ENCODE results near the gene DNAJB12. TPM values are rescaled to one million over a fixed set of nuclear protein-coding genes. Genes with fewer than 3 reads are reported as not detected.
A peak's percentile ranks its signal among the peaks of the same experiment; 100 is the strongest.
"Not testable (repeated sequence)": the region's sequence is repeated elsewhere in the genome, so short reads cannot be mapped to it uniquely, and the experiment has no call there.

The DNAJB12 gene
- total and polyA plus RNA-seq, 8 donors, result 25.1 to 38.9 (median 28.3) TPM

GRCh38 chr10:72297281-72297804 lies 57.4 kb downstream of the DNAJB12 start:
- ATAC-seq (peak; percentile 74), DNase-seq (peak in 3 of 4 donors; percentile 68 to 94 (median 93))
- Histone ChIP-seq H3K9me3 (no peaks in the 10 kb centered on the region), H3K4me3 (peak overlapping the region; percentile 63 to 82), H3K36me3 (no peaks in the 10 kb centered on the region), H3K4me1 (peaks cover 7 to 43% of the 10 kb centered on the region in 2 donors), H3K27me3 (no peaks in the 10 kb centered on the region), H3K27ac (peak overlapping the region; percentile 95 to 99)
- no peak for TF ChIP-seq CTCF (IDR thresholded peaks at IDR 0.05)
- intact Hi-C loops (cut with DNase I), result no loop called here

GRCh38 chr10:72296829-72297280 lies 57.9 kb downstream of the DNAJB12 start:
- H3K9me3 ChIP-seq; intact Hi-C loops (cut with DNase I); H3K27me3 ChIP-seq; H3K36me3 ChIP-seq; ATAC-seq; DNase-seq: not testable (repeated sequence)
- peak overlapping the region; percentile 63 to 82 for H3K4me3 ChIP-seq
- H3K27ac ChIP-seq, result peak overlapping the region; percentile 95 to 99
- H3K4me1 ChIP-seq, result peaks cover 7 to 43% of the 10 kb centered on the region in 2 donors

- H3K27ac ChIP-seq, result peak overlapping the region in 1 of 2 donors; percentile 99
Measured at GRCh38 chr10:72295330-72295910, 59.3 kb downstream of the DNAJB12 start.

GRCh38 chr10:72292223-72292691 lies 62.5 kb downstream of the DNAJB12 start:
- Histone ChIP-seq H3K4me3 (no peak overlapping the region), H3K27me3 (no peaks in the 10 kb centered on the region), H3K27ac (no peak overlapping the region), H3K4me1 (peaks cover 0 to 23% of the 10 kb centered on the region in 2 donors), H3K36me3 (no peaks in the 10 kb centered on the region), H3K9me3 (no peaks in the 10 kb centered on the region)
- no peak for TF ChIP-seq CTCF (IDR thresholded peaks at IDR 0.05)
- ATAC-seq (peak; percentile 30), DNase-seq (no peak)
- intact Hi-C loops (cut with DNase I), result no loop called here

More at GRCh38 chr10:72295330-72295910, 59.3 kb downstream of the DNAJB12 start:
- no peak for ATAC-seq
- H3K27me3 ChIP-seq, result no peaks in the 10 kb centered on the region
- H3K4me3 ChIP-seq, result no peak overlapping the region
- no peak for TF ChIP-seq CTCF (IDR thresholded peaks at IDR 0.05)
- no peaks in the 10 kb centered on the region for H3K36me3 ChIP-seq
- peaks cover 7 to 43% of the 10 kb centered on the region in 2 donors for H3K4me1 ChIP-seq
- intact Hi-C loops (cut with DNase I), result no loop called here
- H3K9me3 ChIP-seq, result no peaks in the 10 kb centered on the region
- no peak for DNase-seq

- DNase-seq (no peak), ATAC-seq (no peak)
- Histone ChIP-seq H3K4me1 (peaks cover 0 to 13% of the 10 kb centered on the region in 2 donors), H3K27me3 (no peaks in the 10 kb centered on the region), H3K27ac (no peak overlapping the region), H3K4me3 (no peak overlapping the region), H3K9me3 (no peaks in the 10 kb centered on the region), H3K36me3 (no peaks in the 10 kb centered on the region)
- intact Hi-C loops (cut with DNase I), result no loop called here
- no peak for TF ChIP-seq CTCF (IDR thresholded peaks at IDR 0.05)
Measured at GRCh38 chr10:72291019-72291532, 63.6 kb downstream of the DNAJB12 start.
